ENCODE measurements around the gene BMP5. TPM values are rescaled to one million over a fixed set of nuclear protein-coding genes. Genes with fewer than 3 reads are reported as not detected.

The BMP5 gene
- polyA plus RNA-seq, 1 donor (not counting 4 experiments of a cell fraction or from before 2014, with no cell fraction given): not detected

GRCh38 chr6:55734256-55734655, 141.1 kb downstream of the BMP5 start:
- H3K79me2 ChIP-seq (ENCODE audit: control insufficient read depth, insufficient read depth, low read length): no peaks in the 10 kb centered on the region

GRCh38 chr6:55729665-55730064, 145.7 kb downstream of the BMP5 start:
- H4K20me1 ChIP-seq (ENCODE audit: control insufficient read depth, extremely low read depth, insufficient read depth, low read length): no peaks in the 10 kb centered on the region
- DNase-seq (ENCODE audit: low read depth, low spot score) (no peak), FAIRE-seq (no peak)
- no peaks in the 10 kb centered on the region for H3K36me3 ChIP-seq (ENCODE audit: control insufficient read depth in 2 of 2, extremely low read depth in 1 of 2, insufficient read depth in 2 of 2, low read length in 2 of 2)
- no peak overlapping the region for H3K4me3 ChIP-seq (ENCODE audit: control insufficient read depth in 2 of 3, extremely low read depth in 1 of 3, insufficient read depth in 2 of 3, low read depth in 1 of 3, low read length in 3 of 3)
- no peaks in the 10 kb centered on the region for H3K4me1 ChIP-seq (ENCODE audit: control insufficient read depth, extremely low read depth, insufficient read depth, low read length)
- dilution Hi-C loops (cut with MboI; ENCODE audit: extremely low pct_ligation_motif_present, low sequenced_read_pairs): no loop called here
- H3K79me2 ChIP-seq (ENCODE audit: control insufficient read depth, insufficient read depth, low read length): no peaks in the 10 kb centered on the region
- H3K9me3 ChIP-seq (ENCODE audit: control insufficient read depth, low read depth, low read length): no peaks in the 10 kb centered on the region
- no peak overlapping the region for H2AFZ ChIP-seq (ENCODE audit: control insufficient read depth, low read length)
- H3K27me3 ChIP-seq (ENCODE audit: control insufficient read depth, extremely low read depth, insufficient read depth, low read length): no peaks in the 10 kb centered on the region
- no peak overlapping the region for H3K27ac ChIP-seq (ENCODE audit: control insufficient read depth, insufficient read depth, low read length)
- no peak for TF ChIP-seq EZH2 (IDR thresholded peaks at IDR 0.05; ENCODE audit: low read length)
- no peak for TF ChIP-seq CTCF (optimal IDR thresholded peaks at IDR 0.05 in 1 of 3, IDR thresholded peaks at IDR 0.05 in 1 of 3, conservative IDR thresholded peaks at IDR 0.05 in 1 of 3; ENCODE audit: extremely low read depth in 1 of 3, insufficient read depth in 2 of 3, low read length in 3 of 3)
- no peak overlapping the region for H3K9ac ChIP-seq (ENCODE audit: control insufficient read depth, extremely low read depth, insufficient read depth, low read length)
- H3K4me2 ChIP-seq (ENCODE audit: control insufficient read depth, extremely low read depth, insufficient read depth, low read depth, low read length): no peak overlapping the region
- H3K9me1 ChIP-seq (ENCODE audit: control insufficient read depth, extremely low read depth, insufficient read depth, low read length): no peaks in the 10 kb centered on the region

More at GRCh38 chr6:55734256-55734655, 141.1 kb downstream of the BMP5 start:
- Histone ChIP-seq H2AFZ (ENCODE audit: control insufficient read depth, low read length) (no peak overlapping the region), H3K4me2 (ENCODE audit: control insufficient read depth, extremely low read depth, insufficient read depth, low read depth, low read length) (no peak overlapping the region), H3K36me3 (ENCODE audit: control insufficient read depth in 2 of 2, extremely low read depth in 1 of 2, insufficient read depth in 2 of 2, low read length in 2 of 2) (no peaks in the 10 kb centered on the region), H3K9ac (ENCODE audit: control insufficient read depth, extremely low read depth, insufficient read depth, low read length) (no peak overlapping the region), H3K4me1 (ENCODE audit: control insufficient read depth, extremely low read depth, insufficient read depth, low read length) (no peaks in the 10 kb centered on the region), H3K4me3 (ENCODE audit: control insufficient read depth in 2 of 3, extremely low read depth in 1 of 3, insufficient read depth in 2 of 3, low read depth in 1 of 3, low read length in 3 of 3) (no peak overlapping the region), H3K9me1 (ENCODE audit: control insufficient read depth, extremely low read depth, insufficient read depth, low read length) (no peaks in the 10 kb centered on the region), H3K27ac (ENCODE audit: control insufficient read depth, insufficient read depth, low read length) (no peak overlapping the region), H3K27me3 (ENCODE audit: control insufficient read depth, extremely low read depth, insufficient read depth, low read length) (no peaks in the 10 kb centered on the region), H3K9me3 (ENCODE audit: control insufficient read depth, low read depth, low read length) (no peaks in the 10 kb centered on the region), H4K20me1 (ENCODE audit: control insufficient read depth, extremely low read depth, insufficient read depth, low read length) (no peaks in the 10 kb centered on the region)
- DNase-seq (ENCODE audit: low read depth, low spot score) (no peak), FAIRE-seq (no peak)
- TF ChIP-seq CTCF (optimal IDR thresholded peaks at IDR 0.05 in 1 of 3, IDR thresholded peaks at IDR 0.05 in 1 of 3, conservative IDR thresholded peaks at IDR 0.05 in 1 of 3; ENCODE audit: extremely low read depth in 1 of 3, insufficient read depth in 2 of 3, low read length in 3 of 3) (no peak), EZH2 (IDR thresholded peaks at IDR 0.05; ENCODE audit: low read length) (no peak)
- dilution Hi-C loops (cut with MboI; ENCODE audit: extremely low pct_ligation_motif_present, low sequenced_read_pairs): no loop called here

Measured in keratinocyte (primary cell).